ENCODE results near the gene COG4.

COG4 gene

GRCh38 chr16:70475054-70475871, 48.1 kb downstream of the COG4 start:
- TF ChIP-seq, protein P1, sequence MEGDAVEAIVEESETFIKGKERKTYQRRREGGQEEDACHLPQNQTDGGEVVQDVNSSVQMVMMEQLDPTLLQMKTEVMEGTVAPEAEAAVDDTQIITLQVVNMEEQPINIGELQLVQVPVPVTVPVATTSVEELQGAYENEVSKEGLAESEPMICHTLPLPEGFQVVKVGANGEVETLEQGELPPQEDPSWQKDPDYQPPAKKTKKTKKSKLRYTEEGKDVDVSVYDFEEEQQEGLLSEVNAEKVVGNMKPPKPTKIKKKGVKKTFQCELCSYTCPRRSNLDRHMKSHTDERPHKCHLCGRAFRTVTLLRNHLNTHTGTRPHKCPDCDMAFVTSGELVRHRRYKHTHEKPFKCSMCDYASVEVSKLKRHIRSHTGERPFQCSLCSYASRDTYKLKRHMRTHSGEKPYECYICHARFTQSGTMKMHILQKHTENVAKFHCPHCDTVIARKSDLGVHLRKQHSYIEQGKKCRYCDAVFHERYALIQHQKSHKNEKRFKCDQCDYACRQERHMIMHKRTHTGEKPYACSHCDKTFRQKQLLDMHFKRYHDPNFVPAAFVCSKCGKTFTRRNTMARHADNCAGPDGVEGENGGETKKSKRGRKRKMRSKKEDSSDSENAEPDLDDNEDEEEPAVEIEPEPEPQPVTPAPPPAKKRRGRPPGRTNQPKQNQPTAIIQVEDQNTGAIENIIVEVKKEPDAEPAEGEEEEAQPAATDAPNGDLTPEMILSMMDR (IDR thresholded peaks at IDR 0.05; ENCODE audit: low read depth, low read length, missing control alignments): no peak
- no peaks in the 10 kb centered on the region for H3K27me3 ChIP-seq (replicated peaks)
- no peak overlapping the region for H3K4me3 ChIP-seq (ENCODE audit: low read depth, low read length)
- H3K36me3 ChIP-seq (replicated peaks): peaks cover 9% of the 10 kb centered on the region
- H3K27ac ChIP-seq: no peak overlapping the region
- no peak for DNase-seq
- in situ Hi-C loops (cut with HindIII; ENCODE audit: low pct_ligation_motif_present, low sequenced_read_pairs): no loop called here

- in situ Hi-C loops (cut with HindIII; ENCODE audit: low pct_ligation_motif_present, low sequenced_read_pairs): no loop called here
- no peaks in the 10 kb centered on the region for H3K27me3 ChIP-seq (replicated peaks)
- TF ChIP-seq, protein P1 (IDR thresholded peaks at IDR 0.05; ENCODE audit: low read depth, low read length, missing control alignments): no peak
- no peak for DNase-seq
- no peak overlapping the region for H3K27ac ChIP-seq
- H3K4me3 ChIP-seq (ENCODE audit: low read depth, low read length): no peak overlapping the region
- H3K36me3 ChIP-seq (replicated peaks): peaks cover 1% of the 10 kb centered on the region
Measured at GRCh38 chr16:70474320-70475053, 48.9 kb downstream of the COG4 start.

DNA sequence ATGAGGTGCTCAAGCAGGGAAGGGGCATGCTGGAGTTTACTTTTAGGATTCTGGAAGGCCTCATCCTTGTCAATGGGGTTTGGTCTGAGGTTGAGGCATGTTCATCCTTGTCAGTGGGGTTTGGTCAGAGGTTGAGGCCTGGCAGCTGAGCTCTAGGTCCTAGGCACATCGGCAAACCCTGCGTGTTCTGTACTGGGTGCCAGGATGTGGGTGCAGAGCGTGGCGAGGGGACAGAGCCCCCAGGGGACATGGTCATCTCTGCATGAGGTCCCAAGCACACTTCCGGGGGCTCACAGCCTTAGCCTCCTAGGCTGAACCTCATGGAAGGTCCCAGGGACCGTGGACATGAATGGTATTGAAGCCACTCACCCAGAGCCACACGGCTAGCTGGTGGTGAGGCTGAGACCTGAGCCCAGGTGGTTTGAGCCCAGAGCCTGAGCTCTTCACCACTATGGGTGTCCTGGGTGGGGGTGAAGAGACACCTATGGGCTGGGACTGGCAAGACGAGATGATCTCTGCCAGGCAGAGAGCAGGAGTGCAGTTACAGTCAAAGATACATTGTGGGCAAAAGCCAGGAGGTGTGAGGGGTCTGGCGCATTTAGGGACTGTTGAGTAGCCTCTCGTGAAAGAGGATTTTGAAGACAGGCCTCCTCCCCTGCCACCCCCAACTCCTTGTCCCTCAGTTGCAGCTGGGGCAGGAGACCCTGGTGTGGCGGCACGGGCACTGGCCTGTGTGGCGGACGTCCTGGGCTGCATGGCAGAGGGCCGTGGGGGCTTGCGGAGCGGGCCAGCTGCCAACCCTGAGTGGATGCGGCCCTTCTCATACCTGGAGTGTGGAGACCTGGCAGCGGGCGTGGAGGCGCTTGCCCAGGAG, 49.7 kb downstream of the COG4 start:
- DNase-seq: no peak
- no peaks in the 10 kb centered on the region for H3K36me3 ChIP-seq (replicated peaks)
- TF ChIP-seq, protein P1 (IDR thresholded peaks at IDR 0.05; ENCODE audit: low read depth, low read length, missing control alignments): peak; percentile 6
- H3K27ac ChIP-seq: no peak overlapping the region
- no peak overlapping the region for H3K4me3 ChIP-seq (ENCODE audit: low read depth, low read length)
- in situ Hi-C loops (cut with HindIII; ENCODE audit: low pct_ligation_motif_present, low sequenced_read_pairs): no loop called here
- no peaks in the 10 kb centered on the region for H3K27me3 ChIP-seq (replicated peaks)

DNA sequence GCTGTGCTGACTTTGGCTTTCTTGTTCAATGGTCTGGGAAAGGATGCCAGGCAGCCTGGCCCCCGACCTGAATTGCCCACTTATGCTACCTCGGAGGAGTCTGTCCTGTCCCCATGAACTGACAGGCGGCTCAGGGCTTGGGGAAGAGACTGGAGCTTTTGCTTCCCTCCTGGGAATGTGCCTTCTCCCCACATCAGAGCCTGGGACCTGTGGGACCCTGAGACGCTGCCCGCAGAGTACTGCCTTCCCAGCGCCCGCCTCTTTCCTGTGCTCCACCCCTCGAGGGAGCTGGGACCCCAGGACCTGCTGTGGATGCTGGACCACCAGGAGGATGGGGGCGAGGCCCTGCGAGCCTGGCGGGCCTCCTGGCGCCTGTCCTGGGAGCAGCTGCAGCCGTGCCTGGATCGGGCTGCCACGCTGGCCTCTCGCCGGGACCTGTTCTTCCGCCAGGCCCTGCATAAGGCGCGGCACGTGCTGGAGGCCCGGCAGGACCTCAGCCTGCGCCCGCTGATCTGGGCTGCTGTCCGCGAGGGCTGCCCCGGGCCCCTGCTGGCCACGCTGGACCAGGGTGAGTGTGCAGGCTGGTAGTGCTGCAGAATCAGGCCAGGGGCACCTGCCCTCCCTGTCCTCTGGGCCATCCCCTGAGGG, 50.4 kb downstream of the COG4 start:
- H3K36me3 ChIP-seq (replicated peaks): no peaks in the 10 kb centered on the region
- no peak for DNase-seq
- TF ChIP-seq, protein P1 (IDR thresholded peaks at IDR 0.05; ENCODE audit: low read depth, low read length, missing control alignments): no peak
- H3K27ac ChIP-seq: no peak overlapping the region
- H3K4me3 ChIP-seq (ENCODE audit: low read depth, low read length): no peak overlapping the region
- H3K27me3 ChIP-seq (replicated peaks): no peaks in the 10 kb centered on the region
- in situ Hi-C loops (cut with HindIII; ENCODE audit: low pct_ligation_motif_present, low sequenced_read_pairs): no loop called here

DNA sequence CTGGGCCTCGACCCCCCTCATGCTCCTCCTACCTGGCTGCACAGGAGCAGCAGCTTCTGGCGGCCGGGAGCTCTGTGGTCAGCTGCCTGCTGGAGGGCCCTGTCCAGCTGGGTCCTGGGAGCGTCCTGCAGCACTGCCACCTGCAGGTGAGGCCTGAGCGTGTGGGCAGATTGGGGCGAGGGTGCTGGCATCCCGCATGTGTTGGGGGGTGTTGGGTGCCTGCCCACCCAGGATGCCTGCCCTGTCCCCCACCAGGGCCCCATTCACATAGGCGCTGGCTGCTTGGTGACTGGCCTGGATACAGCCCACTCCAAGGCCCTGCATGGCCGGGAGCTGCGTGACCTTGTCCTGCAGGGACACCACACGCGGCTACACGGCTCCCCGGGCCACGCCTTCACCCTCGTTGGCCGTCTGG, 52.4 kb downstream of the COG4 start:
- Histone ChIP-seq H3K27ac (no peak overlapping the region), H3K4me3 (ENCODE audit: low read depth, low read length) (no peak overlapping the region), H3K36me3 (replicated peaks) (no peaks in the 10 kb centered on the region), H3K27me3 (replicated peaks) (no peaks in the 10 kb centered on the region)
- TF ChIP-seq, protein P1 (IDR thresholded peaks at IDR 0.05; ENCODE audit: low read depth, low read length, missing control alignments): peak; percentile 73
- in situ Hi-C loops (cut with HindIII; ENCODE audit: low pct_ligation_motif_present, low sequenced_read_pairs): no loop called here
- DNase-seq: no peak
